ENCODE measurements around the gene DDX56. TPM values are rescaled to one million over a fixed set of nuclear protein-coding genes. Genes with fewer than 3 reads are reported as not detected.

DDX56 gene
- total and polyA plus RNA-seq, 9 of the 15 experiments (the other 6 are each of a cell fraction or from before 2014, with no cell fraction given), result 33.0 to 145 (median 102) TPM

GRCh38 chr7:44581879-44582603 is 8.3 kb upstream of the DDX56 start, which contains the start of gene TMED4 (continued):
- TF ChIP-seq, protein P1, sequence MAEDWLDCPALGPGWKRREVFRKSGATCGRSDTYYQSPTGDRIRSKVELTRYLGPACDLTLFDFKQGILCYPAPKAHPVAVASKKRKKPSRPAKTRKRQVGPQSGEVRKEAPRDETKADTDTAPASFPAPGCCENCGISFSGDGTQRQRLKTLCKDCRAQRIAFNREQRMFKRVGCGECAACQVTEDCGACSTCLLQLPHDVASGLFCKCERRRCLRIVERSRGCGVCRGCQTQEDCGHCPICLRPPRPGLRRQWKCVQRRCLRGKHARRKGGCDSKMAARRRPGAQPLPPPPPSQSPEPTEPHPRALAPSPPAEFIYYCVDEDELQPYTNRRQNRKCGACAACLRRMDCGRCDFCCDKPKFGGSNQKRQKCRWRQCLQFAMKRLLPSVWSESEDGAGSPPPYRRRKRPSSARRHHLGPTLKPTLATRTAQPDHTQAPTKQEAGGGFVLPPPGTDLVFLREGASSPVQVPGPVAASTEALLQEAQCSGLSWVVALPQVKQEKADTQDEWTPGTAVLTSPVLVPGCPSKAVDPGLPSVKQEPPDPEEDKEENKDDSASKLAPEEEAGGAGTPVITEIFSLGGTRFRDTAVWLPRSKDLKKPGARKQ (CRISPR knock-in tag; IDR thresholded peaks at IDR 0.05), result no peak
- no peak for TF ChIP-seq ZFP30 (CRISPR knock-in tag; IDR thresholded peaks at IDR 0.05; ENCODE audit: borderline replicate concordance)
- TF ChIP-seq PHF20 (IDR thresholded peaks at IDR 0.05; ENCODE audit: partially characterized antibody), result peak; percentile 71
- TF ChIP-seq ATF4 (CRISPR knock-in tag; IDR thresholded peaks at IDR 0.05), result 0 out of 2 replicates have a peak, but pooled peaks have one; percentile 31
- peak; percentile 73 for TF ChIP-seq RBBP5 (IDR thresholded peaks at IDR 0.05; ENCODE audit: borderline replicate concordance, insufficient read depth, low read length, poor library complexity, severe bottlenecking)
- no peak for TF ChIP-seq CBX5 (IDR thresholded peaks at IDR 0.05; ENCODE audit: borderline replicate concordance, low read depth)
- TF ChIP-seq RHOXF2B (CRISPR knock-in tag; conservative IDR thresholded peaks at IDR 0.05), result peak; percentile 62; the same call in 1 of the 2 replicates
- TF ChIP-seq STAG1 (CRISPR knock-in tag; IDR thresholded peaks at IDR 0.05; ENCODE audit: borderline replicate concordance), result no peak
- TF ChIP-seq HMGN3 (IDR thresholded peaks at IDR 0.05; ENCODE audit: borderline replicate concordance, extremely low read depth, insufficient read length, low read depth, low read length), result peak; percentile 66
- TF ChIP-seq, protein P2, sequence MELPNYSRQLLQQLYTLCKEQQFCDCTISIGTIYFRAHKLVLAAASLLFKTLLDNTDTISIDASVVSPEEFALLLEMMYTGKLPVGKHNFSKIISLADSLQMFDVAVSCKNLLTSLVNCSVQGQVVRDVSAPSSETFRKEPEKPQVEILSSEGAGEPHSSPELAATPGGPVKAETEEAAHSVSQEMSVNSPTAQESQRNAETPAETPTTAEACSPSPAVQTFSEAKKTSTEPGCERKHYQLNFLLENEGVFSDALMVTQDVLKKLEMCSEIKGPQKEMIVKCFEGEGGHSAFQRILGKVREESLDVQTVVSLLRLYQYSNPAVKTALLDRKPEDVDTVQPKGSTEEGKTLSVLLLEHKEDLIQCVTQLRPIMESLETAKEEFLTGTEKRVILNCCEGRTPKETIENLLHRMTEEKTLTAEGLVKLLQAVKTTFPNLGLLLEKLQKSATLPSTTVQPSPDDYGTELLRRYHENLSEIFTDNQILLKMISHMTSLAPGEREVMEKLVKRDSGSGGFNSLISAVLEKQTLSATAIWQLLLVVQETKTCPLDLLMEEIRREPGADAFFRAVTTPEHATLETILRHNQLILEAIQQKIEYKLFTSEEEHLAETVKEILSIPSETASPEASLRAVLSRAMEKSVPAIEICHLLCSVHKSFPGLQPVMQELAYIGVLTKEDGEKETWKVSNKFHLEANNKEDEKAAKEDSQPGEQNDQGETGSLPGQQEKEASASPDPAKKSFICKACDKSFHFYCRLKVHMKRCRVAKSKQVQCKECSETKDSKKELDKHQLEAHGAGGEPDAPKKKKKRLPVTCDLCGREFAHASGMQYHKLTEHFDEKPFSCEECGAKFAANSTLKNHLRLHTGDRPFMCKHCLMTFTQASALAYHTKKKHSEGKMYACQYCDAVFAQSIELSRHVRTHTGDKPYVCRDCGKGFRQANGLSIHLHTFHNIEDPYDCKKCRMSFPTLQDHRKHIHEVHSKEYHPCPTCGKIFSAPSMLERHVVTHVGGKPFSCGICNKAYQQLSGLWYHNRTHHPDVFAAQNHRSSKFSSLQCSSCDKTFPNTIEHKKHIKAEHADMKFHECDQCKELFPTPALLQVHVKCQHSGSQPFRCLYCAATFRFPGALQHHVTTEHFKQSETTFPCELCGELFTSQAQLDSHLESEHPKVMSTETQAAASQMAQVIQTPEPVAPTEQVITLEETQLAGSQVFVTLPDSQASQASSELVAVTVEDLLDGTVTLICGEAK (IDR thresholded peaks at IDR 0.05), result 0 out of 2 replicates have a peak, but pooled peaks have one; percentile 8
- TF ChIP-seq, protein P2 (CRISPR knock-in tag; IDR thresholded peaks at IDR 0.05), result no peak
- 0 out of 2 replicates have a peak, but pooled peaks have one; percentile 41 for TF ChIP-seq HNRNPL (IDR thresholded peaks at IDR 0.05; ENCODE audit: low read depth, low read length)
- no peak for TF ChIP-seq NFXL1 (CRISPR knock-in tag; IDR thresholded peaks at IDR 0.05)
- peak; percentile 96; the same call in 1 of the 2 replicates for TF ChIP-seq PHF8 (IDR thresholded peaks at IDR 0.05; ENCODE audit: borderline replicate concordance, low read length)
- no peak for TF ChIP-seq TARDBP (IDR thresholded peaks at IDR 0.05)
